ENCODE data around the gene CFB.

DNA sequence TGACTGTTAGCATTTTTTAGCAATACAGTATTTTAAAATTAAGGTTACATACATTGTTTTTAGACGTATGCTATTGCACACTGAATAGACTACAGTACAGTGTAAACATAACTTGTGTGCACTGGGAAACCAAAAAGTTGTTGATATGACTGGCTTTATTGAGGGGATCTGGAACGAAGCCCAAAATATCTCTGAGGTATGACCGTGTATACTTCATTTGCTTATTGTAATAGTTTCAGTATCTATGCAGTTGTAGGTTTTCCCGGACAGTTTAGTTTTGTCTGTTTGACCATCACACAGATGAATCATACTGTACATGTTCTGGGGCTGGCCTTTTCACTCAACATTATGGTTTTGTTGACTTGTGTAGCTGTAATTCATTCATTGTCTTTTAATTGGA is 37.1 kb upstream of the CFB start:
- TF ChIP-seq TCF4 (CRISPR knock-in tag; IDR thresholded peaks at IDR 0.05; ENCODE audit: borderline replicate concordance) (no peak), CREB5 (CRISPR knock-in tag; IDR thresholded peaks at IDR 0.05; ENCODE audit: low read depth) (no peak), PPARA (CRISPR knock-in tag; IDR thresholded peaks at IDR 0.05; ENCODE audit: borderline replicate concordance) (no peak), ISL1 (CRISPR knock-in tag; IDR thresholded peaks at IDR 0.05) (no peak), ZNF8 (CRISPR knock-in tag; IDR thresholded peaks at IDR 0.05) (no peak), OSR1 (CRISPR knock-in tag; IDR thresholded peaks at IDR 0.05) (no peak), TOX (CRISPR knock-in tag; IDR thresholded peaks at IDR 0.05; ENCODE audit: borderline replicate concordance) (no peak), ZFP30 (CRISPR knock-in tag; IDR thresholded peaks at IDR 0.05) (no peak), CSDC2 (CRISPR knock-in tag; IDR thresholded peaks at IDR 0.05) (no peak), RARB (CRISPR knock-in tag; IDR thresholded peaks at IDR 0.05) (no peak), TSHZ2 (CRISPR knock-in tag; IDR thresholded peaks at IDR 0.05) (no peak), ARNTL (CRISPR knock-in tag; IDR thresholded peaks at IDR 0.05; ENCODE audit: borderline replicate concordance, low read depth) (no peak)
- TF ChIP-seq, protein P1, sequence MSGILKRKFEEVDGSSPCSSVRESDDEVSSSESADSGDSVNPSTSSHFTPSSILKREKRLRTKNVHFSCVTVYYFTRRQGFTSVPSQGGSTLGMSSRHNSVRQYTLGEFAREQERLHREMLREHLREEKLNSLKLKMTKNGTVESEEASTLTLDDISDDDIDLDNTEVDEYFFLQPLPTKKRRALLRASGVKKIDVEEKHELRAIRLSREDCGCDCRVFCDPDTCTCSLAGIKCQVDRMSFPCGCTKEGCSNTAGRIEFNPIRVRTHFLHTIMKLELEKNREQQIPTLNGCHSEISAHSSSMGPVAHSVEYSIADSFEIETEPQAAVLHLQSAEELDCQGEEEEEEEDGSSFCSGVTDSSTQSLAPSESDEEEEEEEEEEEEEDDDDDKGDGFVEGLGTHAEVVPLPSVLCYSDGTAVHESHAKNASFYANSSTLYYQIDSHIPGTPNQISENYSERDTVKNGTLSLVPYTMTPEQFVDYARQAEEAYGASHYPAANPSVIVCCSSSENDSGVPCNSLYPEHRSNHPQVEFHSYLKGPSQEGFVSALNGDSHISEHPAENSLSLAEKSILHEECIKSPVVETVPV (CRISPR knock-in tag; IDR thresholded peaks at IDR 0.05), result no peak
- TF ChIP-seq, protein P2, sequence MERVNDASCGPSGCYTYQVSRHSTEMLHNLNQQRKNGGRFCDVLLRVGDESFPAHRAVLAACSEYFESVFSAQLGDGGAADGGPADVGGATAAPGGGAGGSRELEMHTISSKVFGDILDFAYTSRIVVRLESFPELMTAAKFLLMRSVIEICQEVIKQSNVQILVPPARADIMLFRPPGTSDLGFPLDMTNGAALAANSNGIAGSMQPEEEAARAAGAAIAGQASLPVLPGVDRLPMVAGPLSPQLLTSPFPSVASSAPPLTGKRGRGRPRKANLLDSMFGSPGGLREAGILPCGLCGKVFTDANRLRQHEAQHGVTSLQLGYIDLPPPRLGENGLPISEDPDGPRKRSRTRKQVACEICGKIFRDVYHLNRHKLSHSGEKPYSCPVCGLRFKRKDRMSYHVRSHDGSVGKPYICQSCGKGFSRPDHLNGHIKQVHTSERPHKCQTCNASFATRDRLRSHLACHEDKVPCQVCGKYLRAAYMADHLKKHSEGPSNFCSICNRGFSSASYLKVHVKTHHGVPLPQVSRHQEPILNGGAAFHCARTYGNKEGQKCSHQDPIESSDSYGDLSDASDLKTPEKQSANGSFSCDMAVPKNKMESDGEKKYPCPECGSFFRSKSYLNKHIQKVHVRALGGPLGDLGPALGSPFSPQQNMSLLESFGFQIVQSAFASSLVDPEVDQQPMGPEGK (CRISPR knock-in tag; IDR thresholded peaks at IDR 0.05; ENCODE audit: borderline replicate concordance), result no peak
